Stimulated activated CD4-positive, alpha-beta T cell treated with anti-CD3 and anti-CD28 coated beads, TNF-alpha, amount 100 ng/mL, for 1 hour (primary cell): ENCODE measurements around the gene GLMP.
"Not testable (repeated sequence)": the region's sequence is repeated elsewhere in the genome, so short reads cannot be mapped to it uniquely, and the experiment has no call there.

Source experiments
- DNase-seq, 3 donors: peaks; one replicate each; pipeline ENCODE4 v3.0.0-alpha.2; 2020; ENCODE audit warnings: low read depth in 3 of 3, low spot score in 1 of 3

The GLMP gene

GRCh38 chr1:156295391-156295947 lies at the start of gene GLMP:
Gene GLMP (minus strand): TSS chr1:156295679. CDS start chr1:156295645, 34 bp downstream.
- DNase-seq = peak in 1 of 3 donors; percentile 13

- no peak for DNase-seq
These were observed 48.9 kb upstream of the GLMP start for GRCh38 chr1:156344409-156344808.

GRCh38 chr1:156342166-156342955 lies 46.9 kb upstream of the GLMP start:
- no peak for DNase-seq

- peak; percentile 97 to 99 (median 99) for DNase-seq
These were observed 42.9 kb upstream of the GLMP start, which contains the start of the genes CCT3 and TSACC for GRCh38 chr1:156338180-156338976. Gene CCT3 (minus strand): TSS chr1:156338292. CDS start chr1:156338184, 108 bp downstream. Gene TSACC (plus strand): TSS chr1:156338526. CDS start chr1:156339758, 1,232 bp downstream.

- DNase-seq = no peak
These were observed 42.4 kb upstream of the GLMP start for GRCh38 chr1:156337888-156338179.

GRCh38 chr1:156337052-156337887 lies 41.8 kb upstream of the GLMP start:
- DNase-seq = no peak

GRCh38 chr1:156336242-156336641 lies 40.8 kb upstream of the GLMP start:
- DNase-seq = no peak

- not testable (repeated sequence) for DNase-seq
These were observed 27.7 kb upstream of the GLMP start for GRCh38 chr1:156323179-156323578.

GRCh38 chr1:156320560-156320959 lies 25.1 kb upstream of the GLMP start:
- DNase-seq = no peak

- DNase-seq = no peak
These were observed 24.2 kb upstream of the GLMP start for GRCh38 chr1:156319664-156320063.

- DNase-seq = no peak
These were observed 21.4 kb upstream of the GLMP start for GRCh38 chr1:156316909-156317308.

- DNase-seq = no peak
These were observed 15.5 kb upstream of the GLMP start for GRCh38 chr1:156310962-156311361.

GRCh38 chr1:156308078-156308477 lies 12.6 kb upstream of the GLMP start:
- DNase-seq = no peak

GRCh38 chr1:156305215-156305614 lies 9.7 kb upstream of the GLMP start:
- no peak for DNase-seq

GRCh38 chr1:156303241-156303640 lies 7.8 kb upstream of the GLMP start:
- DNase-seq = no peak

- DNase-seq = no peak
These were observed 3.4 kb upstream of the GLMP start, which contains the start of gene VHLL for GRCh38 chr1:156298852-156299357. Gene VHLL (minus strand): TSS chr1:156299307. CDS start chr1:156299189, 118 bp downstream.

- DNase-seq = no peak
These were observed 1.6 kb downstream of the GLMP start for GRCh38 chr1:156293895-156294294.

- DNase-seq = no peak
These were observed 2.4 kb downstream of the GLMP start for GRCh38 chr1:156293098-156293434.

- no peak for DNase-seq
These were observed 4.0 kb downstream of the GLMP start for GRCh38 chr1:156291226-156292061.

- DNase-seq = no peak
These were observed 5.6 kb downstream of the GLMP start for GRCh38 chr1:156289857-156290256.
